Smooth muscle cell (in vitro differentiated cells): ENCODE results near the gene NOX4. TPM values are rescaled to one million over a fixed set of nuclear protein-coding genes. Genes with fewer than 3 reads are reported as not detected.
A peak's percentile ranks its signal among the peaks of the same experiment; 100 is the strongest.
"Not testable (repeated sequence)": the region's sequence is repeated elsewhere in the genome, so short reads cannot be mapped to it uniquely, and the experiment has no call there.

Experiments
- DNase-seq: peaks from one replicate; lab custom pipeline; 2025; ENCODE audit not compliant: unreplicated experiment; lab: John Stamatoyannopoulos, UW
- H2AFZ ChIP-seq: fragments of 200-600 bp; sonication (generic); 2 replicates; pipeline ENCODE4 v1.6.0; 2016; ENCODE audit warnings: antibody characterized with exemption, low read depth, mild to moderate bottlenecking
- H3F3A ChIP-seq: fragments of 200-600 bp; sonication (generic); 2 replicates; pipeline ENCODE4 v1.6.0; 2017; ENCODE audit warnings: antibody characterized with exemption, low read depth
- H3K27ac ChIP-seq: fragments of 200-600 bp; sonication (generic); 2 replicates; pipeline ENCODE4 v1.5.1; 2016; ENCODE audit warnings: low read depth, mild to moderate bottlenecking
- H3K27me3 ChIP-seq: fragments of 200-600 bp; sonication (generic); 2 replicates; pipeline ENCODE4 v1.6.1; 2016; ENCODE audit warnings: low read depth, mild to moderate bottlenecking
- H3K36me3 ChIP-seq: fragments of 200-600 bp; sonication (generic); 2 replicates; pipeline ENCODE4 v1.5.1; 2016; ENCODE audit warnings: low read depth
- H3K4me1 ChIP-seq: fragments of 200-600 bp; sonication (generic); 2 replicates; pipeline ENCODE4 v1.5.1; 2016; ENCODE audit warnings: low read depth
- H3K4me2 ChIP-seq: fragments of 200-600 bp; sonication (generic); 2 replicates; pipeline ENCODE4 v1.6.0; 2016; ENCODE audit warnings: mild to moderate bottlenecking
- H3K4me3 ChIP-seq: fragments of 200-600 bp; sonication (generic); 2 replicates; pipeline ENCODE4 v1.5.1; 2016; ENCODE audit warnings: mild to moderate bottlenecking
- H3K79me2 ChIP-seq: fragments of 200-600 bp; sonication (generic); 2 replicates; pipeline ENCODE4 v1.6.0; 2016; ENCODE audit warnings: low read depth, mild to moderate bottlenecking
- H3K9ac ChIP-seq: fragments of 200-600 bp; sonication (generic); 2 replicates; pipeline ENCODE4 v1.6.0; 2016; ENCODE audit warnings: low read depth
- H3K9me3 ChIP-seq: fragments of 200-600 bp; sonication (generic); replicated peaks from 2 replicates; pipeline ENCODE4 v1.5.1; 2016; ENCODE audit warnings: low read depth
- H4K20me1 ChIP-seq: fragments of 200-600 bp; sonication (generic); 2 replicates; pipeline ENCODE4 v1.6.0; 2016; ENCODE audit warnings: low read depth
- WGBS: methylation state at CpG from one replicate; pipeline ENCODE4 v1.1.7; 2016; ENCODE audit warnings: low lambda C conversion rate; 5-methylcytosine and 5-hydroxymethylcytosine counted together
- polyA plus RNA-seq: library from polyadenylated mRNA; unstranded; fragments of >200 nt; fragmentation: Nextera tagmentation; extraction: Ambion mirVana; gene quantifications from 2 replicates; pipeline ENCODE4 v1.2.1, GENCODE V29; 2016
- total RNA-seq: library from RNA; depleted of rRNA; stranded (reverse); fragments of >200 nt; gene quantifications from 2 replicates; pipeline ENCODE4 v1.2.3, GENCODE V29; 2014
- TF ChIP-seq, protein P1 (sequence below): fragments of 200-600 bp; sonication (generic); IDR thresholded peaks from 2 replicates; pipeline ENCODE4 v1.5.1; 2017; ENCODE audit warnings: borderline replicate concordance, mild to moderate bottlenecking, antibody characterized with exemption; ENCODE audit not compliant: insufficient read depth, poor library complexity, severe bottlenecking

The NOX4 gene
- total and polyA plus RNA-seq, 2 experiments from 2014 or later, result 7.3 to 31.9 TPM

DNA sequence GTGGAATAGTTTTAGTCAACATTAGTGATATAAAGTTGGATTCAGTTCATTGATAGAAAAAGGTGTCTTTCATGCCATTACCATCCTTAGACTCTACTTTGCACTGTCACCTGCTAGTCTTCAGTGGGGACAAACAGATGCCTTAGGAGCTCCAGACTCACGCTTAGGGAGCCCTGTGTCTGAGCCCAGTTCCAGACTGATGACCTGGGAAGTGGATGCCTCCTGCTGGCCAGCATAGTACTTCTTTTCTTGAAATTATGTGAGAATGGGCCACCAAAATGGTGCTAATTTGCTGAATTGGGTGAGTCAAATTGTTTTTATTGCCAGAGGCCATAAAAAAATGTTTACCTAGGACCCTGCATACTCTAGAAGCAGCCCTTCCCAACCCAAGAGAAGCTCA is 53.9 kb downstream of the NOX4 start:
- TF ChIP-seq, protein P1, sequence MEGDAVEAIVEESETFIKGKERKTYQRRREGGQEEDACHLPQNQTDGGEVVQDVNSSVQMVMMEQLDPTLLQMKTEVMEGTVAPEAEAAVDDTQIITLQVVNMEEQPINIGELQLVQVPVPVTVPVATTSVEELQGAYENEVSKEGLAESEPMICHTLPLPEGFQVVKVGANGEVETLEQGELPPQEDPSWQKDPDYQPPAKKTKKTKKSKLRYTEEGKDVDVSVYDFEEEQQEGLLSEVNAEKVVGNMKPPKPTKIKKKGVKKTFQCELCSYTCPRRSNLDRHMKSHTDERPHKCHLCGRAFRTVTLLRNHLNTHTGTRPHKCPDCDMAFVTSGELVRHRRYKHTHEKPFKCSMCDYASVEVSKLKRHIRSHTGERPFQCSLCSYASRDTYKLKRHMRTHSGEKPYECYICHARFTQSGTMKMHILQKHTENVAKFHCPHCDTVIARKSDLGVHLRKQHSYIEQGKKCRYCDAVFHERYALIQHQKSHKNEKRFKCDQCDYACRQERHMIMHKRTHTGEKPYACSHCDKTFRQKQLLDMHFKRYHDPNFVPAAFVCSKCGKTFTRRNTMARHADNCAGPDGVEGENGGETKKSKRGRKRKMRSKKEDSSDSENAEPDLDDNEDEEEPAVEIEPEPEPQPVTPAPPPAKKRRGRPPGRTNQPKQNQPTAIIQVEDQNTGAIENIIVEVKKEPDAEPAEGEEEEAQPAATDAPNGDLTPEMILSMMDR, result no peak
- peaks cover 16% of the 10 kb centered on the region for H3K4me1 ChIP-seq
- no peak overlapping the region for H3K4me3 ChIP-seq
- H3K27ac ChIP-seq, result no peak overlapping the region
- no peak overlapping the region for H3K4me2 ChIP-seq
- H3K79me2 ChIP-seq, result no peaks in the 10 kb centered on the region
- no peaks in the 10 kb centered on the region for H3F3A ChIP-seq
- H3K9me3 ChIP-seq, result no peaks in the 10 kb centered on the region
- no peak overlapping the region for H2AFZ ChIP-seq
- H3K36me3 ChIP-seq, result no peaks in the 10 kb centered on the region
- H3K9ac ChIP-seq, result no peak overlapping the region
- no peak for DNase-seq
- H4K20me1 ChIP-seq, result no peaks in the 10 kb centered on the region
- no peaks in the 10 kb centered on the region for H3K27me3 ChIP-seq
- 88% methylated on average over 1 of the region's 1 CpG for WGBS

DNA sequence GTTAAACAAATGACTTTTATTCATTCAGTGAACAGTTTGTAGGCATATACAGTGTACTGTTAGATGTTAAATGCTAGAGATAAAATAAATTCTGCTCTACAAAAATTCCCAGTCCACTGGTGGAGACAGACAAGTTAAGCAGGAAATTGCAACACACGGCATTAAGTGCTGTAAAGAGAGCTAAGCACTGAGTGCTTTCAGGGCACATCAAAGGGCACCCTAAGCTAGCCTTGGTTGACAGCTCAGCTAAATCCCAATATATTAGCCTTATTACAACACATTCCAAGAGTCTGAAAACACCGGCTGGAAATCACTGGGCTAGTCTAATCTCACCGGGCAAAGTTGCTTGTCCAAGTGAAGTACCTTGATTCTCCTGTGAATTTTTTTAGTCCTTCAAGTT is 55.1 kb downstream of the NOX4 start:
- Histone ChIP-seq H3K4me3 (no peak overlapping the region), H2AFZ (peak overlapping the region; percentile 28), H4K20me1 (no peaks in the 10 kb centered on the region), H3K27ac (peak overlapping the region; percentile 77), H3K9ac (no peak overlapping the region), H3K79me2 (no peaks in the 10 kb centered on the region), H3K36me3 (no peaks in the 10 kb centered on the region), H3K4me1 (peaks cover 16% of the 10 kb centered on the region), H3K27me3 (no peaks in the 10 kb centered on the region), H3K9me3 (no peaks in the 10 kb centered on the region), H3K4me2 (peak overlapping the region; percentile 76), H3F3A (no peaks in the 10 kb centered on the region)
- WGBS, result 1% methylated on average over 3 of the region's 3 CpGs
- TF ChIP-seq, protein P1, result no peak
- no peak for DNase-seq

DNA sequence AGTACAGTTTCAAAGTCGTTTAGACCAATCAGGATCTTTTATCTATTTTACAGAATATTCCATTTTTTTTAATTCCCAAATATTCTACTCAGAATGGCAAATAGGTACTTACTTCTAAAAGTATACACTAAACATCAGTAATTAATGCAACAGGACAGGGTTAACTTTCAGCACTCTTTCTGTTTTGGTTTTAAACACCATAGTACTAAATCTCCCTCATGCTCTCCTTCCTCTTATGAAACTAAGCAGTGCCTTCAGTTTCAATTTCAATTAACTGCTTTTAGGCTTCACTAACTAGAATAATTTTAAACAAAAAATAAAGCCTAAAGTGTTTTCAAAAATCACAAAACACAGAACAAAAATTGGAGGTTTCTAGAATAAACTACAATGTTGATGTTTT is 57.9 kb downstream of the NOX4 start:
- TF ChIP-seq, protein P1, result no peak

DNA sequence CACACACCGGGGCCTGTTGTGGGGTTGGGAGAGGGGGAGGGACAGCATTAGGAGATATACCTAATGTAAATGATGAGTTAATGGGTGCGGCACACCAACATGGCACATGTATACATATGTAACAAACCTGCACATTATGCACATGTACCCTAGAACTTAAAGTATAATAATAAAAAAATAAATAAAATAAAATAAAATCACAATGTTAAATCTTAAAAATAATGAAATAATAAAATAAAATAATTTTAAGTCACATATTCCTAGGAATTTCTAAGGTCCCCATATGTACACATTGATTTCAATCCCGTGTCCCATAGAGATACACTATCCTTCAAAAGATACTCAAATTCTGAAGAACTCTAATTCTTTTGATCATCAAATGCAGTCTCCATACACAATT is 59.0 kb downstream of the NOX4 start:
- not testable (repeated sequence) for H3K27ac ChIP-seq, H3F3A ChIP-seq, H3K79me2 ChIP-seq, H3K9me3 ChIP-seq, H3K4me2 ChIP-seq, H3K36me3 ChIP-seq, H4K20me1 ChIP-seq, H3K27me3 ChIP-seq, H3K4me3 ChIP-seq, H3K9ac ChIP-seq, DNase-seq, H2AFZ ChIP-seq
- peaks cover 16% of the 10 kb centered on the region for H3K4me1 ChIP-seq
- WGBS, result 96% methylated on average over 3 of the region's 3 CpGs

More for the DNA sequence above, 57.9 kb downstream of the NOX4 start:
- H3K27me3 ChIP-seq, result no peaks in the 10 kb centered on the region
- WGBS, result 84% methylated on average over 1 of the region's 1 CpG
- no peaks in the 10 kb centered on the region for H3K79me2 ChIP-seq
- no peak overlapping the region for H3K4me3 ChIP-seq
- H3K36me3 ChIP-seq, result no peaks in the 10 kb centered on the region
- H4K20me1 ChIP-seq, result no peaks in the 10 kb centered on the region
- no peak for DNase-seq
- no peak overlapping the region for H3K27ac ChIP-seq
- H3K9me3 ChIP-seq, result no peaks in the 10 kb centered on the region
- peaks cover 16% of the 10 kb centered on the region for H3K4me1 ChIP-seq
- H3F3A ChIP-seq, result no peaks in the 10 kb centered on the region
- H3K4me2 ChIP-seq, result no peak overlapping the region
- H3K9ac ChIP-seq, result no peak overlapping the region
- H2AFZ ChIP-seq, result peak overlapping the region; percentile 51

DNA sequence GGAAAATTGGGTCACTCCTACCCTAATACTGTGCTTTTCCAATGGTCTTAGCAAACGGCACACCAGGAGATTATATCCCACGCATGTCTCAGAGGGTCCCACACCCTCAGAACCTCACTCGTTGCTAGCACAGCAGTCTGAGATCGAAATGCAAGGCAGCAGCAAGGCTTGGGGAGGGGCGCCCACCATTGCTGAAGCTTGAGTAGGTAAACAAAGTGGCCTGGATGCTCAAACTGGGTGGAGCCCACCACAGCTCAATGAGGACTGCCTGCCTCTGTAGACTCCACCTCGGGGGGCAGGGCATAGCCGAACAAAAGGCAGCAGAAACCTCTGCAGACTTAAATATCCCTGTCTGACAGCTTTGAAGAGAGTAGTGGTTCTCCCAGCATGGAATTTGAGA is 64.7 kb downstream of the NOX4 start:
- not testable (repeated sequence) for H3K4me3 ChIP-seq, H3F3A ChIP-seq, H3K27me3 ChIP-seq, H3K79me2 ChIP-seq, H3K9me3 ChIP-seq, H3K4me1 ChIP-seq, H3K36me3 ChIP-seq, H3K4me2 ChIP-seq, H3K27ac ChIP-seq, DNase-seq, H3K9ac ChIP-seq, H4K20me1 ChIP-seq, H2AFZ ChIP-seq
- WGBS, result 95% methylated on average over 7 of the region's 7 CpGs
